Measurements from ENCODE around the gene ELL.

Gene ELL

GRCh38 chr19:18442941-18443340 lies 78.9 kb downstream of the ELL start:
- DNase-seq: no peak

GRCh38 chr19:18441804-18442788 lies 79.8 kb downstream of the ELL start:
- no peak for DNase-seq

- no peak for DNase-seq
Measured at GRCh38 chr19:18440936-18441803, 80.7 kb downstream of the ELL start.

GRCh38 chr19:18440415-18440877 lies 81.4 kb downstream of the ELL start:
- no peak for DNase-seq

GRCh38 chr19:18439910-18440237 lies 82.0 kb downstream of the ELL start:
- no peak for DNase-seq

- DNase-seq: no peak
Measured at GRCh38 chr19:18439025-18439909, 82.6 kb downstream of the ELL start.

GRCh38 chr19:18438331-18439024 lies 83.4 kb downstream of the ELL start:
- DNase-seq: no peak

- DNase-seq: peak; percentile 18
Measured at GRCh38 chr19:18437491-18438330, 84.2 kb downstream of the ELL start, which contains the start of gene ISYNA1. ISYNA1 (minus strand) TSS chr19:18438133; CDS start chr19:18437979, 154 bp downstream.

GRCh38 chr19:18436671-18437490 lies 85.0 kb downstream of the ELL start:
- DNase-seq: peak; percentile 52

- no peak for DNase-seq
Measured at GRCh38 chr19:18435842-18436670, 85.8 kb downstream of the ELL start.

- no peak for DNase-seq
Measured at GRCh38 chr19:18435178-18435841, 86.6 kb downstream of the ELL start.

- DNase-seq: no peak
Measured at GRCh38 chr19:18434411-18435175, 87.3 kb downstream of the ELL start.

- DNase-seq: no peak
Measured at GRCh38 chr19:18433735-18434398, 88.0 kb downstream of the ELL start.

- peak; percentile 38 for DNase-seq
Measured at GRCh38 chr19:18433015-18433691, 88.7 kb downstream of the ELL start.

GRCh38 chr19:18432275-18433014 lies 89.4 kb downstream of the ELL start:
- DNase-seq: no peak

Data from COR-L47 (cell line).